ENCODE measurements around the gene SMIM30. TPM values are rescaled to one million over a fixed set of nuclear protein-coding genes. Genes with fewer than 3 reads are reported as not detected.

SMIM30 gene
- total and polyA plus RNA-seq, 11 donors, result 72.4 to 378 (median 137) TPM

DNA sequence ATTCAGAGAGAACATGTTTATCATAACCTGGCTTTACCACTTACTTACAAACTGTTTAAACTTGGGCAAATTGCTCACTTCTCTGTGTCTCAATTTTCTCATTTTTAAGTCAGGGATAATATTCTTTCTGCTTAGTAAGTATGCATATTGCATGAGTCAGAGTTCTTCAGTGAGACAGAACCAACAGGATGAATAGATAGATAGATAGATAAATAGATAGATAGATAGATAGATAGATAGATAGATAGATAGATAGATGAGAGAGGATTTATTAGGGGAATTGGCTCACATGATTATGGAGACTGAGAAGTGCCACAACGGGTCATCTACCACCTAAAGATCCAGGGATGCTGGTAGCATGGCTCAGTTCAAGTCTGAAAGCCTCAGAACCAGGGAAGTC, 15.7 kb upstream of the SMIM30 start:
- H3K27me3 ChIP-seq, result no peaks in the 10 kb centered on the region
- no peaks in the 10 kb centered on the region for H3K36me3 ChIP-seq
- DNase-seq, result no peak
- ATAC-seq, result no peak
- no peak overlapping the region for H3K4me3 ChIP-seq
- intact Hi-C loops (cut with DNase I), result no loop called here
- no peaks in the 10 kb centered on the region for H3K4me1 ChIP-seq
- 74 to 81% (median 78%) methylated on average over 1 of the region's 1 CpG for WGBS, 4 donors
- H3K27ac ChIP-seq, result no peak overlapping the region
- TF ChIP-seq, protein P1, sequence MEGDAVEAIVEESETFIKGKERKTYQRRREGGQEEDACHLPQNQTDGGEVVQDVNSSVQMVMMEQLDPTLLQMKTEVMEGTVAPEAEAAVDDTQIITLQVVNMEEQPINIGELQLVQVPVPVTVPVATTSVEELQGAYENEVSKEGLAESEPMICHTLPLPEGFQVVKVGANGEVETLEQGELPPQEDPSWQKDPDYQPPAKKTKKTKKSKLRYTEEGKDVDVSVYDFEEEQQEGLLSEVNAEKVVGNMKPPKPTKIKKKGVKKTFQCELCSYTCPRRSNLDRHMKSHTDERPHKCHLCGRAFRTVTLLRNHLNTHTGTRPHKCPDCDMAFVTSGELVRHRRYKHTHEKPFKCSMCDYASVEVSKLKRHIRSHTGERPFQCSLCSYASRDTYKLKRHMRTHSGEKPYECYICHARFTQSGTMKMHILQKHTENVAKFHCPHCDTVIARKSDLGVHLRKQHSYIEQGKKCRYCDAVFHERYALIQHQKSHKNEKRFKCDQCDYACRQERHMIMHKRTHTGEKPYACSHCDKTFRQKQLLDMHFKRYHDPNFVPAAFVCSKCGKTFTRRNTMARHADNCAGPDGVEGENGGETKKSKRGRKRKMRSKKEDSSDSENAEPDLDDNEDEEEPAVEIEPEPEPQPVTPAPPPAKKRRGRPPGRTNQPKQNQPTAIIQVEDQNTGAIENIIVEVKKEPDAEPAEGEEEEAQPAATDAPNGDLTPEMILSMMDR (IDR thresholded peaks at IDR 0.05), result no peak
- H3K9me3 ChIP-seq, result no peaks in the 10 kb centered on the region

DNA sequence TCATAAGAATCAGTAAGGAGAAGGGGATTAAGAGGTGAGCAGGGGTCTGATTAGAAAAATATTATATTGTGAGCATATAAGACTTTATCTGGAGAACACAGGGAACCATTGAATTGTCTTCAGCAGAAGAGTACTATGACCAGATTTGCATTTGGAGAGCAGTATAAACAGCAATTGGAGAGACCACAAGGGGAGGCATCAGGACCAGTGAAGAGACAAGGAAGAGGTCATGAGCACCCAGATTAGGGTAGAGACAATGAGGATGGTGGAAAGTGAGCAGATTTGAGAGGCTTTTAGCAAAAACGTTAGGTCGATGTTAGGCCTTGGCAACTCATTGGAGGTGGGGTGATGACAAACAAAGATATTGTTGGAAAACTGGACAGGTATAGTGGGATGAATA, 13.0 kb upstream of the SMIM30 start:
- Histone ChIP-seq H3K4me1 (no peaks in the 10 kb centered on the region), H3K27me3 (no peaks in the 10 kb centered on the region), H3K36me3 (no peaks in the 10 kb centered on the region), H3K27ac (no peak overlapping the region), H3K9me3 (no peaks in the 10 kb centered on the region), H3K4me3 (no peak overlapping the region)
- 70 to 93% (median 83%) methylated on average over 2 of the region's 2 CpGs for WGBS, 4 donors
- intact Hi-C loops (cut with DNase I), result no loop called here
- no peak for TF ChIP-seq POLR2A (IDR thresholded peaks at IDR 0.05)
- TF ChIP-seq, protein P1 (IDR thresholded peaks at IDR 0.05), result no peak
- DNase-seq, result no peak
- ATAC-seq, result no peak

DNA sequence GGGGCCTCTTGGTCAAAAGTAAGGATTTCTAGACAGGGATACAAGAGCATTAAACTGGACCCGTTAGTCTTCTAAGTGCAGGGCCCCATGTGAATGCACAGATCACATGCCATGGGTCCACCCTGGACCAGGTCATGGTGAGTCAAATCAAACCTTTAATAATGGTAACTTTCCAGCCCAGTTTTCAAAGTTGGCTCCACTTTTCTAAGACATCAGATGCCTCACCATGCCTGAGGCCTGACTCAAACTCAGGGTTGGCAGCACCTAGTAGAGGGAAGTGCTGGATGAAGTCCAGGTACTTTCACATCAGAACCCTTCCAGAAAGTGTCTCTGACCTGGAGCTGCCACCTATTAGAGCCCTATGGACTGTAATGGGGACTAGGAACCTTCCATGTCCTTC, 9.7 kb upstream of the SMIM30 start:
- Histone ChIP-seq H3K4me3 (no peak overlapping the region), H3K4me1 (no peaks in the 10 kb centered on the region), H3K36me3 (no peaks in the 10 kb centered on the region), H3K27ac (no peak overlapping the region), H3K9me3 (no peaks in the 10 kb centered on the region), H3K27me3 (no peaks in the 10 kb centered on the region)
- DNase-seq (no peak), ATAC-seq (no peak)
- intact Hi-C loops (cut with DNase I), result no loop called here
- WGBS, 4 donors, result 79 to 95% (median 89%) methylated on average over 1 of the region's 1 CpG
- TF ChIP-seq, protein P1 (IDR thresholded peaks at IDR 0.05), result no peak
- TF ChIP-seq POLR2A (IDR thresholded peaks at IDR 0.05), result no peak

DNA sequence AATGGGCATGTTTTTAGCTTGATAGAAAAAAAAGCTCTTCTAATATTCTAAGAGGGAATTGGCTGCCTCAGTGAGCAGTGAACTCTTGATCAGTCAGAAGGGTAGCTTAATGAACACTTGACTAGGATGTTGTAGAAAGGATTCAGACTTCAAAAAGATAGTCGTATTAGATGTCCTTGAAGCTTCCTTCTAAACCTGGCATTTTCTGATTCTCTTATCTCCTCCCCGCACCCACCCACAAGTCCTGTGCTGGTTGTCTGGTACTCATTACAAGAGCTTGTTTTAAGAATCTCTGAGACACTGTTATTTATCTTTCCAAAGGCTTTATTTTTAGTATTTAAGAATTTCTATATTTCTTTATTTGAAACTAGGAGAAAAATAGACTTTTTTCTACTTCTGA, 7.4 kb upstream of the SMIM30 start:
- TF ChIP-seq POLR2A (IDR thresholded peaks at IDR 0.05), result no peak
- TF ChIP-seq, protein P1 (IDR thresholded peaks at IDR 0.05), result no peak
- ATAC-seq (no peak), DNase-seq (no peak)
- H3K27ac ChIP-seq, result no peak overlapping the region
- intact Hi-C loops (cut with DNase I), result no loop called here
- no peaks in the 10 kb centered on the region for H3K27me3 ChIP-seq
- WGBS, 4 donors, result 54 to 68% (median 62%) methylated on average over 2 of the region's 2 CpGs
- H3K4me3 ChIP-seq, result no peak overlapping the region
- H3K36me3 ChIP-seq, result no peaks in the 10 kb centered on the region
- H3K4me1 ChIP-seq, result no peaks in the 10 kb centered on the region
- no peaks in the 10 kb centered on the region for H3K9me3 ChIP-seq

Data from heart left ventricle (tissue), 16 donors.